ENCODE results near the gene GUSB. TPM values are rescaled to one million over a fixed set of nuclear protein-coding genes. Genes with fewer than 3 reads are reported as not detected.
"Not testable (repeated sequence)": the region's sequence is repeated elsewhere in the genome, so short reads cannot be mapped to it uniquely, and the experiment has no call there.

The GUSB gene
- total RNA-seq, 4 donors from 2014 or later = 23.6 to 39.9 (median 32.5) TPM

GRCh38 chr7:65951837-65952578, 30.0 kb downstream of the GUSB start:
- Histone ChIP-seq H3K9me3 (no peaks in the 10 kb centered on the region), H3K4me1 (peaks cover 0 to 10% (median 4%) of the 10 kb centered on the region in 4 donors), H3K27ac (no peak overlapping the region), H3K4me3 (no peak overlapping the region), H3K27me3 (no peaks in the 10 kb centered on the region), H3K36me3 (peaks cover 0 to 31% (median 3%) of the 10 kb centered on the region in 3 donors)
- TF ChIP-seq EP300 (IDR thresholded peaks at IDR 0.05) (no peak), CTCF (IDR thresholded peaks at IDR 0.05) (no peak), POLR2A (IDR thresholded peaks at IDR 0.05) (no peak)
- no peak for DNase-seq (ENCODE audit: low spot score in 2 of 2)
- whole genome bisulfite sequencing, 2 donors = 90 to 93% methylated on average over 9 of the region's 9 CpGs

GRCh38 chr7:65946904-65947303, 35.1 kb downstream of the GUSB start:
- peak; percentile 10 to 50 for TF ChIP-seq EP300 (IDR thresholded peaks at IDR 0.05)
- no peak for TF ChIP-seq POLR2A (IDR thresholded peaks at IDR 0.05)
- no peak for TF ChIP-seq CTCF (IDR thresholded peaks at IDR 0.05)
- H3K36me3 ChIP-seq = no peaks in the 10 kb centered on the region
- 51 to 55% methylated on average over 4 of the region's 4 CpGs for WGBS, 2 donors
- peak overlapping the region in 2 of 4 donors; percentile 50 to 83 for H3K27ac ChIP-seq
- no peaks in the 10 kb centered on the region for H3K9me3 ChIP-seq
- H3K4me1 ChIP-seq = peaks cover 0 to 18% (median 4%) of the 10 kb centered on the region in 4 donors
- H3K27me3 ChIP-seq = no peaks in the 10 kb centered on the region
- DNase-seq (ENCODE audit: low spot score in 2 of 2) = no peak
- H3K4me3 ChIP-seq = no peak overlapping the region

- peaks cover 0 to 18% (median 4%) of the 10 kb centered on the region in 4 donors for H3K4me1 ChIP-seq
- H3K9me3 ChIP-seq; H3K27me3 ChIP-seq; H3K4me3 ChIP-seq; H3K36me3 ChIP-seq; H3K27ac ChIP-seq; DNase-seq (ENCODE audit: low spot score in 2 of 2): not testable (repeated sequence)
- WGBS, 2 donors = 42 to 63% methylated on average over 1 of the region's 5 CpGs
Observed at GRCh38 chr7:65945787-65946186, 36.2 kb downstream of the GUSB start.

GRCh38 chr7:65938336-65938895, 43.6 kb downstream of the GUSB start:
- no peak for TF ChIP-seq POLR2A (IDR thresholded peaks at IDR 0.05)
- TF ChIP-seq CTCF (IDR thresholded peaks at IDR 0.05) = no peak
- TF ChIP-seq EP300 (IDR thresholded peaks at IDR 0.05) = no peak
- Histone ChIP-seq H3K27me3 (no peaks in the 10 kb centered on the region), H3K4me1 (no peaks in the 10 kb centered on the region), H3K4me3 (no peak overlapping the region), H3K36me3 (peaks cover 0 to 13% (median 0%) of the 10 kb centered on the region in 3 donors), H3K27ac (no peak overlapping the region), H3K9me3 (peaks cover 0 to 3% (median 0%) of the 10 kb centered on the region in 4 donors)
- DNase-seq (ENCODE audit: low spot score in 2 of 2) = no peak
- 86 to 87% methylated on average over 5 to 7 of the region's 7 CpGs for WGBS, 2 donors

GRCh38 chr7:65937296-65937695, 44.7 kb downstream of the GUSB start:
- peaks cover 0 to 3% (median 0%) of the 10 kb centered on the region in 4 donors for H3K9me3 ChIP-seq
- peaks cover 0 to 13% (median 0%) of the 10 kb centered on the region in 3 donors for H3K36me3 ChIP-seq
- DNase-seq (ENCODE audit: low spot score in 2 of 2) = no peak
- H3K27ac ChIP-seq = no peak overlapping the region
- H3K4me3 ChIP-seq = no peak overlapping the region
- H3K4me1 ChIP-seq = no peaks in the 10 kb centered on the region
- H3K27me3 ChIP-seq = no peaks in the 10 kb centered on the region
- WGBS, 2 donors = 92 to 100% methylated on average over 2 of the region's 2 CpGs
- TF ChIP-seq POLR2A (IDR thresholded peaks at IDR 0.05) (no peak), EP300 (IDR thresholded peaks at IDR 0.05) (no peak), CTCF (IDR thresholded peaks at IDR 0.05) (no peak)

Measured in tibial nerve (tissue), 4 donors.